Liver (tissue), 9 donors: ENCODE results near the gene TRAPPC5. TPM values are rescaled to one million over a fixed set of nuclear protein-coding genes. Genes with fewer than 3 reads are reported as not detected.

Source experiments
- DNase-seq: peaks from one replicate; pipeline ENCODE4 v3.0.0-alpha.2; 2017; ENCODE audit warnings: low spot score
- H3K27ac ChIP-seq, 2 donors: one replicate each; pipeline ENCODE4 v1.7.0; 2013; ENCODE audit warnings: inconsistent platforms in 2 of 2, low read length in 2 of 2, control low read depth in 1 of 2, low read depth in 1 of 2, mild to moderate bottlenecking in 1 of 2
- H3K27me3 ChIP-seq, 4 donors: one replicate each; pipeline versions ENCODE4 v1.6.1 to v1.7.0; 2013; ENCODE audit warnings: low read length in 3 of 4, inconsistent platforms in 1 of 4, mild to moderate bottlenecking in 1 of 4, moderate library complexity in 1 of 4; ENCODE audit not compliant: control insufficient read depth in 4 of 4, insufficient read depth in 4 of 4
- H3K36me3 ChIP-seq, 4 donors: one replicate each; pipeline versions ENCODE4 v1.6.1 to v1.7.0; 2013; ENCODE audit warnings: low read length in 3 of 4, mild to moderate bottlenecking in 3 of 4, low read depth in 1 of 4, moderate library complexity in 1 of 4; ENCODE audit not compliant: control insufficient read depth in 4 of 4, insufficient read depth in 3 of 4
- H3K4me1 ChIP-seq, 4 donors: one replicate each; pipeline versions ENCODE4 v1.6.1 to v1.7.0; 2013; ENCODE audit warnings: low read length in 3 of 4, mild to moderate bottlenecking in 3 of 4, moderate library complexity in 1 of 4; ENCODE audit not compliant: control insufficient read depth in 4 of 4, insufficient read depth in 4 of 4
- H3K4me3 ChIP-seq, 3 donors: one replicate each; pipeline versions ENCODE4 v1.6.1 to v1.7.0; 2013; ENCODE audit warnings: low read length in 3 of 3, control low read depth in 1 of 3, low read depth in 1 of 3, mild to moderate bottlenecking in 1 of 3
- H3K9ac ChIP-seq, 2 donors: one replicate each; pipeline ENCODE4 v1.7.0; 2013; ENCODE audit warnings: low read length in 2 of 2, mild to moderate bottlenecking in 2 of 2, moderate library complexity in 2 of 2, control low read depth in 1 of 2, low read depth in 1 of 2
- H3K9me3 ChIP-seq, 4 donors: one replicate each; pipeline versions ENCODE4 v1.6.1 to v1.7.0; 2013; ENCODE audit warnings: low read length in 3 of 4; ENCODE audit not compliant: control insufficient read depth in 4 of 4
- EGR1 ChIP-seq, 2 donors: IDR thresholded peaks; 2 replicates each; pipeline ENCODE4 v1.6.1; 2016 to 2018; ENCODE audit warnings: antibody characterized with exemption in 2 of 2, low read depth in 2 of 2
- FOXA1 ChIP-seq: IDR thresholded peaks from 2 replicates; pipeline ENCODE4 v1.6.1; 2016; ENCODE audit warnings: antibody characterized with exemption
- FOXA2 ChIP-seq: IDR thresholded peaks from 2 replicates; pipeline ENCODE4 v1.6.1; 2016; ENCODE audit warnings: antibody characterized with exemption
- GABPA ChIP-seq, 2 donors: IDR thresholded peaks in 1 of 2; conservative IDR thresholded peaks in 1 of 2; 2 replicates each; pipeline ENCODE4 v1.6.1; 2016; ENCODE audit warnings: antibody characterized with exemption in 2 of 2, mild to moderate bottlenecking in 1 of 2, moderate library complexity in 1 of 2
- HNF4G ChIP-seq: IDR thresholded peaks from 2 replicates; pipeline ENCODE4 v1.6.1; 2016; ENCODE audit warnings: antibody characterized with exemption
- JUND ChIP-seq, 2 donors: IDR thresholded peaks; 2 replicates each; pipeline ENCODE4 v1.6.1; 2016; ENCODE audit warnings: antibody characterized with exemption in 2 of 2
- NR2F2 ChIP-seq: IDR thresholded peaks from 2 replicates; pipeline ENCODE4 v1.6.1; 2016; ENCODE audit warnings: antibody characterized with exemption
- RAD21 ChIP-seq, 2 donors: IDR thresholded peaks; 2 replicates each; pipeline ENCODE4 v1.6.1; 2016; ENCODE audit warnings: antibody characterized with exemption in 2 of 2, mild to moderate bottlenecking in 2 of 2
- RXRA ChIP-seq, 2 donors: IDR thresholded peaks; 2 replicates each; pipeline ENCODE4 v1.6.1; 2017 to 2018; ENCODE audit warnings: antibody characterized with exemption in 2 of 2, mild to moderate bottlenecking in 1 of 2
- SP1 ChIP-seq: IDR thresholded peaks from 2 replicates; pipeline ENCODE4 v1.6.1; 2018; ENCODE audit warnings: antibody characterized with exemption, mild to moderate bottlenecking
- TAF1 ChIP-seq: conservative IDR thresholded peaks from 2 replicates; pipeline ENCODE4 v1.6.1; 2016; ENCODE audit warnings: antibody characterized with exemption, mild to moderate bottlenecking
- YY1 ChIP-seq: IDR thresholded peaks from 2 replicates; pipeline ENCODE4 v1.6.1; 2016; ENCODE audit warnings: antibody characterized with exemption, mild to moderate bottlenecking
- WGBS: extraction: QIAGEN DNeasy Blood & Tissue Kit; methylation state at CpG from one replicate; pipeline ENCODE4 v1.1.7; 2013; 5-methylcytosine and 5-hydroxymethylcytosine counted together
- polyA plus RNA-seq, 2 donors: library from polyadenylated mRNA; stranded (reverse) in 1 of 2; unstranded in 1 of 2; fragments of 200-250 nt in 1 of 2; fragments of >200 nt in 1 of 2; fragmentation: Nextera tagmentation in 1 of 2; extraction: Ambion mirVana in 1 of 2; gene quantifications; one replicate each; pipeline versions ENCODE4 v1.2.1 to v1.2.3, GENCODE V29; 2013 to 2015
- total RNA-seq, 2 donors: library from RNA; depleted of rRNA; stranded (reverse); fragments of >200 nt; gene quantifications; one replicate each; pipeline ENCODE4 v1.2.3, GENCODE V29; 2014
- TF ChIP-seq, protein P1 (sequence below): IDR thresholded peaks from 2 replicates; pipeline ENCODE4 v1.6.1; 2016; ENCODE audit warnings: antibody characterized with exemption
- TF ChIP-seq, protein P2 (sequence below): IDR thresholded peaks from 2 replicates; pipeline ENCODE4 v1.6.1; 2016; ENCODE audit warnings: antibody characterized with exemption
- TF ChIP-seq, protein P3 (sequence below): fragments of 150-350 bp; IDR thresholded peaks from 2 replicates; pipeline ENCODE4 v1.5.1; 2017; ENCODE audit warnings: improper control_type of control experiment, low read depth, low read length; ENCODE audit not compliant: missing input control
- TF ChIP-seq, protein P4 (sequence below): IDR thresholded peaks from 2 replicates; pipeline ENCODE4 v1.6.1; 2016; ENCODE audit warnings: antibody characterized with exemption
- TF ChIP-seq, protein P5 (sequence below): IDR thresholded peaks from 2 replicates; pipeline ENCODE4 v1.6.1; 2016; ENCODE audit warnings: antibody characterized with exemption, mild to moderate bottlenecking
- donor health status: healthy.
- donor health status: healthy.
- donor health status: healthy.
- donor health status: healthy.
- donor health status: healthy.

Gene TRAPPC5
- total and polyA plus RNA-seq, 4 donors = 22.5 to 130 (median 55.2) TPM

DNA sequence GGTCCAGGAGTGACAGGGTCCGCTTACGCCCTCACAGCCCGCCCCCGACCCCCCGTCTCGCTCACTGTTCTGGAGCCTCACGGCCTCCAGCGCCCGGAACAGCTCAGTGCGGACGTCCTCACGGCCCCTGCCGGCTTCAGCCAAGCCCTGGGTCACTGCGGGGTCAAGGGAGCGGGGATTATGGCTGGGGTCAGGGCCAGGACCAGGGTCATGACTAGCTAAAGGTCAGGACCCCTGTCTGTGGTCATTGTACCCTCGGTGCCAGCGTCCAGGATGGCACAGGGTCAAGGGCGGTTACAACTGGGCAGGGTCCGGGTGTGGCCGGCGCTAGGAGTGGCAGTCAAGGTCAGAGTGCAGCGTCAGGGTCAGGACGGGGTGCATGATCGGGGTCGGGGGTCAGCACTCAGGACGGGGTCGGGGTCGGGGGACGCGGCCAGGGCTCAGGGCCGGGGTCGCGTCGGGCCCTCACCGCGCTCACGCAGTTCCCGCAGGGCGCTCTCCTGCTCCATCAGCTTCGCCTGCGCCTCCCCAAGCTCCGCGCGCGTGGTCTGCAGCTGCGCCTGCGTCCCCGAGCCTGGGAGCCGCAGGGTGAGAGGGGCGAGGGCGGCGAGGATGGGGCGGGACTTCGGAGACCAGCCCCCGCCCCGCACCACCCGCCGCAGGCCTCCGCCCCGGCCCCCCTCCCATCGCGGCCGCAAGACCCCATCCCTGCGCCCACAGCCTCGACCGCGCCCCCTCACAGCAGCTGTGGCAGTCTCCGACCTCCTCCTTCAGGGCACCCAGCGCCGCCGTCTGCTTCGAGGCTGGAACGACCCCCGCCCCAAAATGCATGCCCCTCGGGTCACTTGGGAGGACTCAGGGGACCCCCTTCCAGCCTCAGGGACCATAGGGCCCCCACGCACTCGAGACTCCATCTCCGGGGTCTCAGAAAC lies 49.9 kb downstream of the TRAPPC5 start:
- WGBS = 5% methylated on average over 78 of the region's 78 CpGs
- Histone ChIP-seq H3K9me3 (no peaks in the 10 kb centered on the region), H3K9ac (no peak overlapping the region), H3K36me3 (no peaks in the 10 kb centered on the region), H3K4me3 (peak overlapping the region in 1 of 3 donors; percentile 11), H3K27ac (no peak overlapping the region), H3K27me3 (peaks cover 0 to 9% (median 2%) of the 10 kb centered on the region in 4 donors), H3K4me1 (peaks cover 0 to 2% (median 0%) of the 10 kb centered on the region in 4 donors)
- TF ChIP-seq NR2F2 (peak; percentile 44), RAD21 (IDR thresholded peaks at IDR 0.05) (no peak)
- TF ChIP-seq, protein P1, sequence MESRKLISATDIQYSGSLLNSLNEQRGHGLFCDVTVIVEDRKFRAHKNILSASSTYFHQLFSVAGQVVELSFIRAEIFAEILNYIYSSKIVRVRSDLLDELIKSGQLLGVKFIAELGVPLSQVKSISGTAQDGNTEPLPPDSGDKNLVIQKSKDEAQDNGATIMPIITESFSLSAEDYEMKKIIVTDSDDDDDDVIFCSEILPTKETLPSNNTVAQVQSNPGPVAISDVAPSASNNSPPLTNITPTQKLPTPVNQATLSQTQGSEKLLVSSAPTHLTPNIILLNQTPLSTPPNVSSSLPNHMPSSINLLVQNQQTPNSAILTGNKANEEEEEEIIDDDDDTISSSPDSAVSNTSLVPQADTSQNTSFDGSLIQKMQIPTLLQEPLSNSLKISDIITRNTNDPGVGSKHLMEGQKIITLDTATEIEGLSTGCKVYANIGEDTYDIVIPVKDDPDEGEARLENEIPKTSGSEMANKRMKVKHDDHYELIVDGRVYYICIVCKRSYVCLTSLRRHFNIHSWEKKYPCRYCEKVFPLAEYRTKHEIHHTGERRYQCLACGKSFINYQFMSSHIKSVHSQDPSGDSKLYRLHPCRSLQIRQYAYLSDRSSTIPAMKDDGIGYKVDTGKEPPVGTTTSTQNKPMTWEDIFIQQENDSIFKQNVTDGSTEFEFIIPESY = no peak
- no peak for DNase-seq

DNA sequence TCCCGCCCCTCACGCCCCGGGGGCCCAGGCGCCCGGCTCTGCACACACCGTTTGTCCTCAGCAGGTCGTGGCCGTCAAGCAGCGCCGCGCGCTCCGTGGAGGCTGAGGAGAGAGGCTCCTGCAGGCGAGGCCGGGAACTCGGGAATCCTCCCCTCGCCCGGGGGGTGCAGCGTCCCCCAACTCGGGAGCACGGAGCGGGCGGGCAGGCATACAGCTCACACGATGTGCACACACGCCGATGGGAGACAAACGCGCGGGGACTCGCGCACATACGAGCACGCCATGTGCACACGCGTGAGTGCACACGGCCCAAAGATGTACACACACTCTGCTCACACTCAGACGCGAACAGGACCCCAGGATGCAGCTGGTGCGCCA lies 50.6 kb downstream of the TRAPPC5 start:
- H3K36me3 ChIP-seq = no peaks in the 10 kb centered on the region
- TF ChIP-seq FOXA1 (no peak), EGR1 (IDR thresholded peaks at IDR 0.05; ENCODE audit: low read depth in 2 of 2) (no peak), TAF1 (no peak), YY1 (no peak), SP1 (no peak), HNF4G (no peak), RXRA (IDR thresholded peaks at IDR 0.05) (no peak), FOXA2 (no peak), JUND (IDR thresholded peaks at IDR 0.05) (no peak), GABPA (IDR thresholded peaks at IDR 0.05 in 1 of 2, conservative IDR thresholded peaks at IDR 0.05 in 1 of 2) (no peak)
- TF ChIP-seq, protein P2, sequence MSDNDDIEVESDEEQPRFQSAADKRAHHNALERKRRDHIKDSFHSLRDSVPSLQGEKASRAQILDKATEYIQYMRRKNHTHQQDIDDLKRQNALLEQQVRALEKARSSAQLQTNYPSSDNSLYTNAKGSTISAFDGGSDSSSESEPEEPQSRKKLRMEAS = no peak
- TF ChIP-seq, protein P3, sequence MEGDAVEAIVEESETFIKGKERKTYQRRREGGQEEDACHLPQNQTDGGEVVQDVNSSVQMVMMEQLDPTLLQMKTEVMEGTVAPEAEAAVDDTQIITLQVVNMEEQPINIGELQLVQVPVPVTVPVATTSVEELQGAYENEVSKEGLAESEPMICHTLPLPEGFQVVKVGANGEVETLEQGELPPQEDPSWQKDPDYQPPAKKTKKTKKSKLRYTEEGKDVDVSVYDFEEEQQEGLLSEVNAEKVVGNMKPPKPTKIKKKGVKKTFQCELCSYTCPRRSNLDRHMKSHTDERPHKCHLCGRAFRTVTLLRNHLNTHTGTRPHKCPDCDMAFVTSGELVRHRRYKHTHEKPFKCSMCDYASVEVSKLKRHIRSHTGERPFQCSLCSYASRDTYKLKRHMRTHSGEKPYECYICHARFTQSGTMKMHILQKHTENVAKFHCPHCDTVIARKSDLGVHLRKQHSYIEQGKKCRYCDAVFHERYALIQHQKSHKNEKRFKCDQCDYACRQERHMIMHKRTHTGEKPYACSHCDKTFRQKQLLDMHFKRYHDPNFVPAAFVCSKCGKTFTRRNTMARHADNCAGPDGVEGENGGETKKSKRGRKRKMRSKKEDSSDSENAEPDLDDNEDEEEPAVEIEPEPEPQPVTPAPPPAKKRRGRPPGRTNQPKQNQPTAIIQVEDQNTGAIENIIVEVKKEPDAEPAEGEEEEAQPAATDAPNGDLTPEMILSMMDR = no peak
- TF ChIP-seq, protein P4, sequence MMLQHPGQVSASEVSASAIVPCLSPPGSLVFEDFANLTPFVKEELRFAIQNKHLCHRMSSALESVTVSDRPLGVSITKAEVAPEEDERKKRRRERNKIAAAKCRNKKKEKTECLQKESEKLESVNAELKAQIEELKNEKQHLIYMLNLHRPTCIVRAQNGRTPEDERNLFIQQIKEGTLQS = no peak
- TF ChIP-seq, protein P5, sequence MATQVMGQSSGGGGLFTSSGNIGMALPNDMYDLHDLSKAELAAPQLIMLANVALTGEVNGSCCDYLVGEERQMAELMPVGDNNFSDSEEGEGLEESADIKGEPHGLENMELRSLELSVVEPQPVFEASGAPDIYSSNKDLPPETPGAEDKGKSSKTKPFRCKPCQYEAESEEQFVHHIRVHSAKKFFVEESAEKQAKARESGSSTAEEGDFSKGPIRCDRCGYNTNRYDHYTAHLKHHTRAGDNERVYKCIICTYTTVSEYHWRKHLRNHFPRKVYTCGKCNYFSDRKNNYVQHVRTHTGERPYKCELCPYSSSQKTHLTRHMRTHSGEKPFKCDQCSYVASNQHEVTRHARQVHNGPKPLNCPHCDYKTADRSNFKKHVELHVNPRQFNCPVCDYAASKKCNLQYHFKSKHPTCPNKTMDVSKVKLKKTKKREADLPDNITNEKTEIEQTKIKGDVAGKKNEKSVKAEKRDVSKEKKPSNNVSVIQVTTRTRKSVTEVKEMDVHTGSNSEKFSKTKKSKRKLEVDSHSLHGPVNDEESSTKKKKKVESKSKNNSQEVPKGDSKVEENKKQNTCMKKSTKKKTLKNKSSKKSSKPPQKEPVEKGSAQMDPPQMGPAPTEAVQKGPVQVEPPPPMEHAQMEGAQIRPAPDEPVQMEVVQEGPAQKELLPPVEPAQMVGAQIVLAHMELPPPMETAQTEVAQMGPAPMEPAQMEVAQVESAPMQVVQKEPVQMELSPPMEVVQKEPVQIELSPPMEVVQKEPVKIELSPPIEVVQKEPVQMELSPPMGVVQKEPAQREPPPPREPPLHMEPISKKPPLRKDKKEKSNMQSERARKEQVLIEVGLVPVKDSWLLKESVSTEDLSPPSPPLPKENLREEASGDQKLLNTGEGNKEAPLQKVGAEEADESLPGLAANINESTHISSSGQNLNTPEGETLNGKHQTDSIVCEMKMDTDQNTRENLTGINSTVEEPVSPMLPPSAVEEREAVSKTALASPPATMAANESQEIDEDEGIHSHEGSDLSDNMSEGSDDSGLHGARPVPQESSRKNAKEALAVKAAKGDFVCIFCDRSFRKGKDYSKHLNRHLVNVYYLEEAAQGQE = no peak
- peak overlapping the region in 2 of 3 donors; percentile 7 to 29 for H3K4me3 ChIP-seq
- H3K4me1 ChIP-seq = peaks cover 0 to 2% (median 0%) of the 10 kb centered on the region in 4 donors
- DNase-seq = no peak
- no peak overlapping the region for H3K9ac ChIP-seq
- H3K9me3 ChIP-seq = no peaks in the 10 kb centered on the region
- 49% methylated on average over 39 of the region's 39 CpGs for WGBS
- peaks cover 0 to 9% (median 2%) of the 10 kb centered on the region in 4 donors for H3K27me3 ChIP-seq
- no peak overlapping the region for H3K27ac ChIP-seq
